Stomach (tissue), 4 donors: ENCODE results near the gene SLC24A3.

Experiments used
- EP300 ChIP-seq: sonication (generic); formaldehyde crosslinking; IDR thresholded peaks from one replicate; pipeline ENCODE4 v1.6.1; 2017; ENCODE audit warnings: antibody characterized with exemption
- POLR2AphosphoS5 ChIP-seq, 3 donors: sonication (generic); formaldehyde crosslinking; IDR thresholded peaks; one replicate each; pipeline ENCODE4 v1.6.1; 2016; ENCODE audit warnings: antibody characterized with exemption in 3 of 3

GRCh38 chr20:19706463-19706862 is 494.0 kb downstream of the SLC24A3 start:
- no peak for TF ChIP-seq EP300
- TF ChIP-seq POLR2AphosphoS5 (IDR thresholded peaks at IDR 0.05): no peak
